GM19351 (cell line): ENCODE results near the gene KCNIP2.
"Not testable (repeated sequence)": the region's sequence is repeated elsewhere in the genome, so short reads cannot be mapped to it uniquely, and the experiment has no call there.

Source experiments
- ATAC-seq: cut with Tn5 transposase; IDR thresholded peaks from one replicate; pipeline ENCODE4 v1.9.1; 2021; ENCODE audit warnings: mild to moderate bottlenecking, moderate library complexity; ENCODE audit not compliant: unreplicated experiment

Gene KCNIP2

DNA sequence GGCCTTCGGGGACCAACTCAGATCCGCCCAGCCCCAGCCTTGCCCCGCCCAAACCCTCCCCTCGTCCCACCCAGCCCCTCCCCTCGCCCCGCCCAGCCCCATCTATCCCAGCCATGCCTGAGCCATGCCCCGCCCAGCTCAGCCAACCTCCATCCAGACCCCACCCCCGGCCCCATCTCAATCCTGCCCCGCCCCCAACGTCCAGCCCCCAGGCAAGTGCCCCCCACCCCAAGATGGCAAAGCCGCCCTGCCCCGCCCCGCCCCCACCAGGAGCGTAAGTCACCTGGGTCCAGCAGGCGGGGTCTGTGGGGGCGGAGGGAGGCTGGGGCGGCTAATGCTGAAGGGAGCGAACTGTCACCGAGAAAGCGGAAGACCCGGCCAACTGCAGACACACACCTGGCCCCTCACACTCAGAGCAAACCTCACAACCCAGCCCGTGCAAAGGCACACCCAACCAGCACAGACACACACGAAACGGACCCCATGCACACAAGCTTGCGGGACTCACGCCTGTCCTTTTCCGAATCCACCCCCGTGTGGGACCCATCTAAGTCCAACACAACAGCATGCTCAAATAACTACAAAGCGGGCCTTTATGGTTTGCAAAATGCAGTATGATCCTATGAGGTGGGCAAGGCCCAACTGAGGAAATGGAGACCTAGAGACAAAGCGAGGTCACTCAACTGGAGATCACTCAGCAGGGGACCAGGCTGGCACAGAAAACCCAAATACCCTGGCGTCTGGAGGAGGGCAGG, 13.9 kb downstream of the KCNIP2 start:
- ATAC-seq: peak; percentile 41

GRCh38 chr10:101828766-101829551, 14.6 kb downstream of the KCNIP2 start:
- no peak for ATAC-seq

DNA sequence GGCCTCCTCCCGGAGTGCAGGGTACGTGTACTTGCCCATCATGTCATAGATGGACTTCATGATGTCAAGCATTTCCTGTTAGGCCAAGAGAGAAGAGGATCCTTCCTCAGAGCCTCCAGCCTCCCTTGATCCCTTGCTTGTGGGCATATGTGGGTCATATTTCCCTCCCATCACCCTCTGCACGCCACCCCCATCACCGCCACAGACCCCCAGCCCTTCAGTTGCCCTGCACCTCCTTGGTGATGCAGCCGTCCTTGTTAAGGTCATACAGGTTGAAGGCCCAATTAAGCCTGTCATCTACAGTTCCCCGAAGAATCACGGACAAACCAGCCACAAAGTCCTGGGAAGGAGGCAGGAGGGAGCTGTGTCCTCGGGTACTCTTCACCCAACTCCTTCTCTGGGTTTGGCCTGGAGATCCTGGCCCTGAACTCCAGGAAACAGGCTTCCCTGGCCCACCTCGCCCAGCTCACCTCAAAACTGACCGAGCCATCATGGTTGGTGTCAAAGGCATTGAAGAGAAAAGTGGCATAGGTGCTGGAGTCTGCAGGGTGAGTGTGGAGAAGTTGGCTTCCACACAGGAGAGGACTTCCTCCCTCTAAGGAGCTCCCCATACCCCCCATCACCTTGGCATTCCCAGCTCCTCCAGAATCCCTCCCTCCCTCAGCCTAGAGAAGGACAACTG, 15.5 kb downstream of the KCNIP2 start:
- ATAC-seq: no peak

DNA sequence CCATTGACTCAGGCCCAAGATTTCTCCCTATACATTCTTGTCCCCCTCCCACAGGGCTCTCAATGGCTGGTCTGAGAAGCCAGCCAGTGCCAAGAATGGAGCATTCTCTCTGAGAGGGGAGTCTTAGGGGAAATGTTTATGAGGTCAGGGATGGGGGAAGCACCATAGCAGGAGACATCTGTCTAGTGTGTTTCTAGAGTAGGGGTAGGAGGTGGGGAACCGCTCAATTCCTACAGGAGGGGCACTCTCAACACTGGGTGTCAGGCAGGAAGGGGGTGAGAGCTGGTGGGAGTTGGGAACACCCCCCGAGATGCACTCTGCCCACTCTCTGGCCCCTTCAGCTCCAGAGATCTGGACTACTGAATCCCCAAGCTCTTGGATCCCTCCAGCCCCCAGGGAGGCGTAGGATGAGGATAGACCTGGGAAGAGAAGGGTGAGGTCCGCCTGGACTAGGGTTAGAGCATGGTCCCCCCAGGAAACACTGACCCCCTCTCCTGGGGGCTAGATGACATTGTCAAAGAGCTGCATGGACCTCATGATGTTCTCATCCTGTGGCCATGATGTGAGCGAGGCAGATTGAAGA, 16.7 kb downstream of the KCNIP2 start:
- no peak for ATAC-seq

DNA sequence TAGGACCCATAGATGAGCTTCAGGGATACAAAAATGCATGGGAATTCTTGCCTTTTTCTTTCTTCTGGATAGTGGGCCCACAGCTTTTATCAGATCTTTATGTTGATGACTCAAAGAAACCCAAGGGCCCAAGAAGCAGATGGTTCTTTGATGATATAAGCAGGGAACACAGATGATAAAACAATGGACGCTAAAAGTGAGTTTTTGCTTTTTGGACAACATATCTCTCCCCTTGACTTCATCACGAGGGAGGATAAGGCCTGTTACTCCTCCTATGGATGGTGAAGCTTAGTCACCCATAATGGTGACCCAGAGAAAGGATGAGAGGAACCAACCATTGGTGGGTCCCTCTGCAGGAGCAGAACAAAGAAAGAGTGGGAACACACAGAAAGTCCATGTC, 18.9 kb downstream of the KCNIP2 start:
- no peak for ATAC-seq

- peak; percentile 32 for ATAC-seq
Measured at GRCh38 chr10:101818872-101819633, 24.5 kb downstream of the KCNIP2 start.

DNA sequence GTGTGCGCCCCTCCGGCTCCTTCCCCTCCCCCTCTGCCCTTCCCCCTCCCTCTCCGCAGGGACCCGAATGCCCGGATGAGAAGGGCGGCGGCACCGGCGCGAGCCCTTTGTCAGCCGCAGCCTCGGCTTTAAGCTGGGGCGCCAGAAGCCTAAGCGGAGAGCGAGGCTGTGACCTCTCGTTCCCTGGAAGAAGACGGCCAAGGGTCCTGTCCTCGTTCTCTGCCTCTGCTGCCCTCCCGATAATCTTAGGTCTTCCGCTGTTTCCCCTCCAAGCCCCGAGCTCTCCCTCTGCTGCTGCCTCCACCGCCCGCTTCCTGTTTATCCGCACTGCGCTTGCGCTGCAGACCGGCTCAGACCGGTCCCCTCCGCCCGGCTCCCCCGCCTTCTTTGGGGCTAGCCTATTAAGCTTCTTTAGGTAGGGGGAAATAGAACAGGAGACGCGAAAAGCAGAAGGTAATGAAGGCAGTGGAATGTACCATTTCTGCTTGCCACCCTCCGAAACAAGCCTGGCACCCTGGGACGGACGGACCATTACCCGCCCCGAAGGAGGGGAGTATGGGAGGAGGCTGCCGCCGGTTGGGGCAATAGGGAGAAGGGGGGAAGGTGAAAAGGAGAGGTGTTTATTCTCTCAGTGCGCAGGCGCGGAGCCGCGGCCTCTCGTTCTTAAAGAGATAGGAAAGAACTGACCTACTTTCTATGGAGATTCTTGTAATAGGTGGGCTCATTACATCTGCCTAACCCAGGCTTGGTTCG, 25.3 kb downstream of the KCNIP2 start, which contains the start of gene OGA:
Gene OGA, minus strand, starts transcription at position 326 of the 753 bp plus-strand sequence. CDS start 422 bp downstream, outside the sequence.
- peak; percentile 81 for ATAC-seq

GRCh38 chr10:101817337-101818118, 26.1 kb downstream of the KCNIP2 start:
- ATAC-seq: no peak

DNA sequence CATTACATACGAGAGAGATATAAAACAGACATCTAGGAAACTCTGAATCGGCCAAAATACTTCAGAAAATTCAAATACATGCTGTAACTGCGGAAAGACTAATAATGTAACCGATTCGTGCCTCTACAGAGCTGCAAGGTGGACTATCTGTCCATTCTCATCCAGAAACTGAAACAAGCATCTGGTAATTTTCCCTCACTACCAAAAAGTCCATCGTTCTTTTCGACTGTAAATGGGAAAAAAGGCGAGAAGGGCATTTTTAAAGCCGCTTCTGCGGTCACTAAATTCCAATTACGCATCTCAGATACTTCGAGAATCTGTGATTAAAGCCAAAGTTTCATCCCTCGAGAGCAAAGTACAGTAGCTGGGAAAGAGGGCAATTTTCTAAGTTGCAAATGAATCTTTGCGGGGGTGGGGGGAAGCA, 26.7 kb downstream of the KCNIP2 start:
- no peak for ATAC-seq

- no peak for ATAC-seq
Measured at GRCh38 chr10:101816376-101816775, 27.2 kb downstream of the KCNIP2 start.

DNA sequence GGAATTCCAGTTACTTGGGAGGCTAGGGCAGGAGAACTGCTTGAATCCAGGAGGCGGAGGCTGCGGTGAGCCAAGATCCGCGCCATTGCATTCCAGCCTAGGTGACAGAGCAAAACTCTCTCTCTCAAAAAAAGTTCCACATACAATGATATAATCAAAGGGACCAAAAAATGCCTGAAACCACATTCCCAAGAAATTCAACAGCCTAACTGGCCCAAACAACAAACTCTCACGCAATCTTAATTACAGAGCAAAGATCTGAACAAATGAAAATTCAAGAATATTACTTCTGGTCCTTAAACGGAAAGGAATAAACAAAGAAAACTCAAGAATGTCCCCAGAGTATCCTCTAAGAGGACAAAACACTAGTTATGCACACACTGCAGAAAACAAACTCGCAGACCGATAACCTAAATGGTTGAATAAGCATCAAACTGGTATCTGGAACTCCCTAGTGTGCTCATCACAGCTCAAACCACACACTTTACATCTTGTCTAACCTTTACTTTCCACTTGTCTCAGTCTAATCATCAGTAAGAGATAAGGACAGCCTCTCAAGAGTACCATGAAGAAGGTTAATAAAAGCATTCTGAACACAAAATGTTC, 29.0 kb downstream of the KCNIP2 start:
- ATAC-seq: no peak

- ATAC-seq: no peak
Measured at GRCh38 chr10:101812606-101813005, 31.0 kb downstream of the KCNIP2 start.

- ATAC-seq: no peak
Measured at GRCh38 chr10:101807158-101807557, 36.4 kb downstream of the KCNIP2 start.

DNA sequence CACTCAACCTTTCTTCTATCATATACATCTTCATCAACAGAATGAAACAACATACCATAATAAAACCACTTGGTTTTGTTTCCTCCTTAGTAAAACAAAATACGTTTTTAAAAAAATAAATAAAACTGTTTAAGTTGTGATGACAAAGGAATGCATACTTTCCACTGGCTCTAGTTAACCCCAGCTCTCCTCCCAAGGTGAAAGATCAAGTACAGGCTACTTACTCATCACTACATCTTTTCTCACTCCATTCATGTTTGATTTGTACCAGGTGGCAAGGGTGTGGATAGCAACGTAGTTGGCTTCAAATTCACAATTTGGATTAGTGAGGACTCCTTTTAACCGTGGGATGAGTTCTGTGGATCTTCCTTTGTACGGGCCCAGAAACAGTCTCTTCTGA, 40.1 kb downstream of the KCNIP2 start:
- no peak for ATAC-seq

- ATAC-seq: no peak
Measured at GRCh38 chr10:101797403-101798059, 46.1 kb downstream of the KCNIP2 start.

- ATAC-seq: no peak
Measured at GRCh38 chr10:101793526-101793925, 50.1 kb downstream of the KCNIP2 start.

DNA sequence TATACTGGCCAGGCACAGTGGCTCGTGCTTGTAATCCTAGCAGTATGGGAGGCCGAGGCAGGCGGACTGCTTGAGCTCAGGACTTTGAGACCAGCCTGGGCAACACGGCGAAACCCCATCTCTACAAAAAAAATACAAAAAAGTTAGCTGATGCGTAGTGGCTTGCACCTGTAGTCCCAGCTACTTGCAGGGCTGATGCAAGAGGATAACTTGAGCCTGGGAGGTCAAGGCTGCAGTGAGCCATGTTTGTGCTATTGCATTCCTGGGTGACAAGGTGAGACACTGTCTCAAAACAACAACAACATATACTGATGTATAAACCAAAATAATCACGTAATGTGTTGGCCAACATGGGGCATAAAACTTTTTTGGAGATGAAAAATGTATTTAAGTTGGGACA, 53.9 kb downstream of the KCNIP2 start:
- ATAC-seq: no peak

- not testable (repeated sequence) for ATAC-seq
Measured at GRCh38 chr10:101789231-101789630, 54.4 kb downstream of the KCNIP2 start.
